Measurements from ENCODE around the gene GLIS1. TPM values are rescaled to one million over a fixed set of nuclear protein-coding genes. Genes with fewer than 3 reads are reported as not detected.

The GLIS1 gene
- total RNA-seq, 1 experiment from 2014 or later, result 0.28 TPM

- Mint-ChIP-seq H3K4me1 (peaks cover 0 to 8% of the 10 kb centered on the region in 2 experiments; a peak in 2 of 4 replicates), H3K27me3 (ENCODE audit: low read depth) (peaks cover 4% of the 10 kb centered on the region), H3K4me3 (no peak overlapping the region), H3K9me3 (no peaks in the 10 kb centered on the region), H3K36me3 (ENCODE audit: insufficient read depth in 1 of 3, low read depth in 3 of 3) (no peaks in the 10 kb centered on the region), H3K27ac (no peak overlapping the region)
- no CpG with 5 or more reads among the region's 16 CpGs for WGBS (ENCODE audit: extremely low coverage, insufficient read length, low lambda C conversion rate)
- H2BK12ac ChIP-seq (ENCODE audit: insufficient read length, low read depth, low read length), result no peak overlapping the region
- H3K4ac ChIP-seq (ENCODE audit: low read depth, low read length), result no peak overlapping the region
- no peak overlapping the region for H2BK20ac ChIP-seq (ENCODE audit: low read depth, low read length, poor library complexity, severe bottlenecking)
- no peak overlapping the region for H3K56ac ChIP-seq (ENCODE audit: insufficient read length, low read depth, low read length)
- no peak overlapping the region for H4K8ac ChIP-seq (replicated peaks; ENCODE audit: insufficient read length, low read depth, low read length)
- no peak overlapping the region for H3K23ac ChIP-seq (ENCODE audit: insufficient read length, low read depth, low read length)
- H3T11ph ChIP-seq (ENCODE audit: low read length), result no peak overlapping the region
- H2AK5ac ChIP-seq (ENCODE audit: insufficient read length, low read length), result no peak overlapping the region
- no peaks in the 10 kb centered on the region for H3K27me3 ChIP-seq (ENCODE audit: insufficient read depth, low read length)
- H3K18ac ChIP-seq (ENCODE audit: insufficient read length, low read depth, low read length), result no peak overlapping the region
- H3K4me2 ChIP-seq (ENCODE audit: insufficient read depth, insufficient read length, low read length), result no peak overlapping the region
- no peaks in the 10 kb centered on the region for H3K79me2 ChIP-seq (ENCODE audit: insufficient read depth, low read length)
- no peaks in the 10 kb centered on the region for H3K9me3 ChIP-seq (ENCODE audit: control insufficient read depth, low read depth, low read length)
- no peak overlapping the region for H3K14ac ChIP-seq (ENCODE audit: insufficient read depth, low read length)
- H3K27ac ChIP-seq (ENCODE audit: insufficient read length, low read depth, low read length), result no peak overlapping the region
- H2BK5ac ChIP-seq (ENCODE audit: insufficient read length, low read length), result no peak overlapping the region
- no peaks in the 10 kb centered on the region for H4K20me1 ChIP-seq (ENCODE audit: control insufficient read depth, insufficient read depth, insufficient read length)
- no peak for TF ChIP-seq CTCF (conservative IDR thresholded peaks at IDR 0.05)
- H3K4me1 ChIP-seq (ENCODE audit: insufficient read depth, low read length), result no peaks in the 10 kb centered on the region; the same call in 1 of the 2 replicates
- H2BK15ac ChIP-seq (ENCODE audit: low read depth, low read length), result no peak overlapping the region
- no peak overlapping the region for H2AFZ ChIP-seq (ENCODE audit: low read length)
- H3K9ac ChIP-seq (ENCODE audit: extremely low read depth, insufficient read length, low read length), result no peak overlapping the region
- H4K91ac ChIP-seq (ENCODE audit: insufficient read length, low read depth, low read length), result no peak overlapping the region
- H4K5ac ChIP-seq (ENCODE audit: insufficient read length, low read depth, low read length), result no peak overlapping the region
- H3K23me2 ChIP-seq (ENCODE audit: insufficient read length, low read depth, low read length, poor library complexity, severe bottlenecking), result no peaks in the 10 kb centered on the region
- H3K79me1 ChIP-seq (ENCODE audit: insufficient read depth, low read depth, low read length, poor library complexity, severe bottlenecking), result no peaks in the 10 kb centered on the region
- H2BK120ac ChIP-seq (ENCODE audit: low read depth, low read length, poor library complexity, severe bottlenecking), result no peak overlapping the region
- DNase-seq, result no peak
Measured at GRCh38 chr1:53639251-53639763, 99.7 kb downstream of the GLIS1 start.
